Fibroblast of mammary gland (primary cell): ENCODE data around the gene CREB1.

Source experiments
- DNase-seq: peaks from one replicate; pipeline ENCODE4 v3.0.0-alpha.2; 2010; ENCODE audit warnings: low read depth
- H3K4me3 ChIP-seq: 2 replicates; pipeline ENCODE4 v1.5.1; 2011; ENCODE audit warnings: low read depth, mild to moderate bottlenecking, low read length, moderate library complexity; ENCODE audit not compliant: control insufficient read depth
- CTCF ChIP-seq: conservative IDR thresholded peaks from 2 replicates; pipeline ENCODE4 v1.5.1; 2011; ENCODE audit warnings: low read depth, low read length, inconsistent platforms; ENCODE audit not compliant: control insufficient read depth, insufficient read depth

Gene CREB1

DNA sequence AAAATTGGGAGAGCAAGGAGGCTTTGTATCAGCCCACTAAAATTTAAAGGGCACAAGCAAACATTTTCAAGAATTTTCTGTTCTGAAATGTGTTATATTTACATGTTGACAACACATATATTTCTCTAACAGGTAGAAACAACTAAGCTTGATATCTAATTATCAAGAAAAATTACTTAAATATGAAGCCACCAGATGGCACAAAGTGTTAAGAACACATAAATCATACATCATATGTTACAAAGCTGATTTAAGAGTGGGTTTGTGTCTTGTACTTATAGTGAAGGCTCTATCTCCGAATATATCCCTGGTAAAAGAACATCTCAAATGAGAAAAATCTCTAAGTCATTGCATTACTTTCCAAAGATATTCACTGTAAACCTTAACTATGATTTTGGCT lies 19.6 kb upstream of the CREB1 start:
- no peak for TF ChIP-seq CTCF
- DNase-seq, result no peak
- H3K4me3 ChIP-seq, result no peak overlapping the region

GRCh38 chr2:207511851-207512250 lies 17.9 kb upstream of the CREB1 start:
- peak; percentile 39 for DNase-seq
- no peak overlapping the region for H3K4me3 ChIP-seq
- TF ChIP-seq CTCF, result no peak

DNA sequence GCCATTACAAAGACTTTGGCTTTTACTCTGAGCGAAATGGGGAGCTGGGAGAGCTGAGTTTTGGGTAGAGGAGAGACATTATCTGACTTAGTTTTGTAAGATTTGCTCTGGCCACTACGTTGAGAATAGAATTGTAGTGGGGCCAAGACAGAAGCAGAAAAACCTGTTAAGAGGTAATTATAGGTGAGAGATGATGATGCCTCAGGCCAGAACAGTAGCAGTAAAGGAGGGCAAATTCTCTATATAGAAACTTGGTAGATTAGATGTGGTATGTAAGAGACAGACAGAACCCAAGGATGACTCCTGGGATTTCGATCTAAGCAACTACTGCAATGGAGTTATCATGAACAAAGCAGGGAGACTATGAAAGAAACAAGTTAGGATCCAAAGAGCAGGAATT lies 17.4 kb upstream of the CREB1 start:
- TF ChIP-seq CTCF, result no peak
- H3K4me3 ChIP-seq, result no peak overlapping the region
- DNase-seq, result no peak

- TF ChIP-seq CTCF, result no peak
- DNase-seq, result peak; percentile 98
- no peak overlapping the region for H3K4me3 ChIP-seq
These were observed 16.1 kb upstream of the CREB1 start for GRCh38 chr2:207513551-207514257.

DNA sequence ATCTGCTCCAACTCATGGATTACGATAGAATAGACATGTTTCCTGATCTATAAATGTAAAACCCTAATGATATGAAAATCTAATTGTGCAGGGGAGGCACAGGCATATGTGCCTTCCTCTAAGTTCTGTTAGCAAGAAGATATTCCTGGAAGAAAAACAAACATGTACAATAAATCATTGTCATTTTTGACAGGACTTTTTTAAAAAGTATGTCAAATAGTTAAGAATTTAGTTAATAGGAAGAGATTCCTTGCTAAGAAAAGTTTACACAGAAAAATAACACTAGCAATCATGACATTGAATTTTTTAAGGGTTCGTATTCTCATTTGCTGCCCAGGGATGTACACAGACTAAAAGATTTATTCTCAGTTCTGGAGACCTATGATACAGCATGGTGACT lies 15.3 kb upstream of the CREB1 start:
- TF ChIP-seq CTCF, result no peak
- H3K4me3 ChIP-seq, result no peak overlapping the region
- DNase-seq, result peak; percentile 27

DNA sequence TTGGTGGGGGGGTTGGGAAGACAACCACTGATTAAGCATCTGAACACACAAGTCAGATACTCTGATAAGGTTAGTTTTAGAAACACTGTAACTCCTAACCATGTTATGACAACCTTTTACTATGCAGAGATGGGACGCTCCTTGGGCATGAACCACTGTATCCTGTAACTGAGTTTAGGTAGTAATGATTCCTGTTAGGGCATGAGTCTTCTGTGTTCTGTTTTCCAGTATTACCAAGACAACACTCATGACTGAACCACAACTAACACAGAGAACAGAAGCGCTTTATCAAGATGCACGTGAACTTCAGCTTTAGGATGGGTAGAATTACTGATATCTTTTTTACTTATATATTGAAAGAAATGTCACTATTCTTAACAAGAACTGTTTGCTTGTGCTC lies 14.1 kb upstream of the CREB1 start:
- no peak for TF ChIP-seq CTCF
- no peak overlapping the region for H3K4me3 ChIP-seq
- DNase-seq, result peak; percentile 16

DNA sequence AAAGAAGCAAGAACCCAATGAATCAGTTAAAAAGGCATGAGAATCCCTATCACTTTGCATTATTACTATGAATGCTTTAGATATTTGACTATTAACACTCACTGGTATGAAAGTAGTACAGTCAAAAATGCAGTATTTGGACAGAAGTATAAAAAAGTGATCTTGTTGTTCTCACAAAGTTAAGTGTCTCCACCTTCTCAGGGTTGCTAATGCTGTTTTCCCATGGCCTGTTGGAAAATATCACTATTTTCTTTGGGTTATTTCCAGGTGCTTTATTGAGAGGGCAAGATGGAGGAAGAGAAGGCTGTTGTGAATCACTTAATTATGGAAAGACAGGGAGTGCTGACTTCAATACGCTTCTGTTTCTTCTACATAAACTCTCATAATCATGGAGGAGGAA lies 13.6 kb upstream of the CREB1 start:
- no peak for TF ChIP-seq CTCF
- DNase-seq, result peak; percentile 66
- no peak overlapping the region for H3K4me3 ChIP-seq
